GM19372 (cell line): Measurements from ENCODE around the gene TDO2.
A peak's percentile ranks its signal among the peaks of the same experiment; 100 is the strongest.
"Not testable (repeated sequence)": the region's sequence is repeated elsewhere in the genome, so short reads cannot be mapped to it uniquely, and the experiment has no call there.

Experiments
- ATAC-seq: cut with Tn5 transposase; IDR thresholded peaks from one replicate; pipeline ENCODE4 v1.9.1; 2021; ENCODE audit warnings: mild to moderate bottlenecking, low read depth, moderate library complexity; ENCODE audit not compliant: unreplicated experiment

TDO2 gene

GRCh38 chr4:155906554-155907247 is 3.2 kb downstream of the TDO2 start:
- no peak for ATAC-seq

- ATAC-seq, result no peak
These were observed 4.1 kb downstream of the TDO2 start for GRCh38 chr4:155907556-155907955.

- peak; percentile 54 for ATAC-seq
These were observed 5.0 kb downstream of the TDO2 start for GRCh38 chr4:155908187-155909139.

GRCh38 chr4:155909615-155910226 is 6.2 kb downstream of the TDO2 start:
- ATAC-seq, result no peak

GRCh38 chr4:155911905-155912304 is 8.4 kb downstream of the TDO2 start:
- ATAC-seq, result no peak

GRCh38 chr4:155914782-155915181 is 11.3 kb downstream of the TDO2 start:
- no peak for ATAC-seq

GRCh38 chr4:155921597-155921996 is 18.1 kb downstream of the TDO2 start:
- no peak for ATAC-seq

GRCh38 chr4:155924637-155925036 is 21.1 kb downstream of the TDO2 start:
- ATAC-seq, result no peak

GRCh38 chr4:155929833-155930232 is 26.3 kb downstream of the TDO2 start:
- ATAC-seq, result no peak

- no peak for ATAC-seq
These were observed 26.8 kb downstream of the TDO2 start for GRCh38 chr4:155930330-155930729.

- ATAC-seq, result no peak
These were observed 28.1 kb downstream of the TDO2 start for GRCh38 chr4:155931634-155932033.

- ATAC-seq, result not testable (repeated sequence)
These were observed 31.1 kb downstream of the TDO2 start for GRCh38 chr4:155934634-155935033.

- no peak for ATAC-seq
These were observed 32.0 kb downstream of the TDO2 start for GRCh38 chr4:155935389-155935986.

GRCh38 chr4:155941085-155941790 is 37.7 kb downstream of the TDO2 start:
- ATAC-seq, result no peak

GRCh38 chr4:155941820-155942219 is 38.3 kb downstream of the TDO2 start:
- no peak for ATAC-seq

GRCh38 chr4:155943605-155944291 is 40.3 kb downstream of the TDO2 start:
- no peak for ATAC-seq

GRCh38 chr4:155944516-155944915 is 41.0 kb downstream of the TDO2 start:
- no peak for ATAC-seq

- ATAC-seq, result no peak
These were observed 43.0 kb downstream of the TDO2 start for GRCh38 chr4:155946486-155946885.

- no peak for ATAC-seq
These were observed 45.0 kb downstream of the TDO2 start for GRCh38 chr4:155948541-155948940.

- no peak for ATAC-seq
These were observed 47.0 kb downstream of the TDO2 start for GRCh38 chr4:155950461-155950860.
